H1 (cell line): Measurements from ENCODE around the gene ZKSCAN1. TPM values are rescaled to one million over a fixed set of nuclear protein-coding genes. Genes with fewer than 3 reads are reported as not detected.
"Not testable (repeated sequence)": the region's sequence is repeated elsewhere in the genome, so short reads cannot be mapped to it uniquely, and the experiment has no call there.

Source experiments
- CTCF ChIA-PET: fragments of 300-600 bp; sonication (Branson Sonifier 250); formaldehyde crosslinking; loops from one replicate; lab custom pipeline; 2021; ENCODE audit not compliant: partially characterized antibody; lab: Charles Lee
- POLR2A ChIA-PET: fragments of 300-600 bp; sonication (Branson Sonifier 250); formaldehyde crosslinking; loops from one replicate; lab custom pipeline; 2021; ENCODE audit warnings: inconsistent platforms; ENCODE audit not compliant: partially characterized antibody; lab: Charles Lee
- DNase-seq, 2 experiments: peaks; one replicate each; pipeline versions ENCODE4 v3.0.0 to v3.0.0-alpha.2; 2010 to 2022; ENCODE audit warnings: low spot score in 2 of 2, low read depth in 1 of 2, mixed read lengths in 1 of 2
- FAIRE-seq: peaks from 2 replicates; lab custom pipeline; 2011; peaks lifted over from hg19 to GRCh38; lab: Jason Lieb, UNC
- H2AFZ ChIP-seq: 2 replicates; pipeline ENCODE4 v1.8.1; 2012; ENCODE audit warnings: low read length, inconsistent platforms
- H2AK5ac ChIP-seq: 2 replicates; pipeline ENCODE4 v1.6.1; 2013; ENCODE audit warnings: low read depth, low read length
- H2BK120ac ChIP-seq: replicated peaks from 2 replicates; pipeline ENCODE3; 2013; ENCODE audit warnings: low read depth, low read length, inconsistent platforms
- H2BK12ac ChIP-seq: 2 replicates; pipeline ENCODE4 v1.6.1; 2013; ENCODE audit warnings: low read depth, low read length
- H2BK15ac ChIP-seq: 2 replicates; pipeline ENCODE4 v1.6.1; 2013; ENCODE audit warnings: low read length
- H2BK20ac ChIP-seq: 2 replicates; pipeline ENCODE4 v1.6.1; 2013; ENCODE audit warnings: low read length
- H2BK5ac ChIP-seq: 2 replicates; pipeline ENCODE4 v1.6.1; 2013; ENCODE audit warnings: low read depth, low read length
- H3K14ac ChIP-seq: 2 replicates; pipeline ENCODE4 v1.6.1; 2013; ENCODE audit warnings: inconsistent platforms; ENCODE audit not compliant: insufficient read length
- H3K18ac ChIP-seq: 2 replicates; pipeline ENCODE4 v1.6.1; 2013; ENCODE audit warnings: low read length; ENCODE audit errors: extremely low read depth
- H3K23ac ChIP-seq: 2 replicates; pipeline ENCODE4 v1.6.1; 2013; ENCODE audit warnings: inconsistent platforms; ENCODE audit not compliant: insufficient read length
- H3K23me2 ChIP-seq: 2 replicates; pipeline ENCODE4 v1.6.1; 2013; ENCODE audit warnings: low read depth, low read length
- H3K27ac ChIP-seq: 2 replicates; pipeline ENCODE4 v1.6.1; 2011; ENCODE audit warnings: low read depth, low read length, inconsistent platforms
- H3K27me3 ChIP-seq, 4 experiments: replicated peaks in 1 of 4; 1 replicate in 1 of 4; 2 replicates in 3 of 4; pipeline versions ENCODE4 v1.6.1 to v1.8.1; 2011 to 2013; ENCODE audit warnings: low read length in 3 of 4, mild to moderate bottlenecking in 3 of 4, inconsistent platforms in 2 of 4, mixed read lengths in 2 of 4, moderate library complexity in 1 of 4; ENCODE audit not compliant: control insufficient read depth in 3 of 4, insufficient read depth in 3 of 4; ENCODE audit errors: extremely low read depth in 1 of 4
- H3K36me3 ChIP-seq, 4 experiments: 2 replicates each; pipeline versions ENCODE4 v1.6.1 to v1.8.1; 2011 to 2013; ENCODE audit warnings: mild to moderate bottlenecking in 4 of 4, low read length in 3 of 4, moderate library complexity in 2 of 4, control low read depth in 1 of 4, inconsistent platforms in 1 of 4; ENCODE audit not compliant: insufficient read depth in 4 of 4, control insufficient read depth in 2 of 4
- H3K4ac ChIP-seq: replicated peaks from 2 replicates; pipeline ENCODE3; 2013; ENCODE audit warnings: low read length, low read depth, mixed read lengths, inconsistent platforms; ENCODE audit not compliant: insufficient read length
- H3K4me1 ChIP-seq, 4 experiments: replicated peaks in 1 of 4; 1 replicate in 1 of 4; 2 replicates in 3 of 4; pipeline versions ENCODE4 v1.6.1 to v1.8.1; 2011 to 2013; ENCODE audit warnings: low read length in 3 of 4, inconsistent platforms in 2 of 4, mixed read lengths in 1 of 4; ENCODE audit not compliant: insufficient read depth in 4 of 4, control insufficient read depth in 3 of 4
- H3K4me2 ChIP-seq, 2 experiments: 2 replicates each; pipeline versions ENCODE4 v1.6.1 to v1.8.1; 2011 to 2013; ENCODE audit warnings: low read depth in 2 of 2, low read length in 2 of 2, control low read depth in 1 of 2, inconsistent platforms in 1 of 2, mild to moderate bottlenecking in 1 of 2; ENCODE audit not compliant: insufficient read depth in 1 of 2
- H3K4me3 ChIP-seq, 4 experiments: fragments of 200-600, 300-600 bp in 1 of 4; sonication (generic), shearing (Covaris generic), sonication (Bioruptor Twin) in 1 of 4; 2 replicates each; pipeline versions ENCODE4 v1.5.1 to v1.8.1; 2011 to 2016; ENCODE audit warnings: low read length in 4 of 4, low read depth in 3 of 4, control low read depth in 2 of 4, inconsistent platforms in 2 of 4, mild to moderate bottlenecking in 2 of 4, mixed read lengths in 1 of 4, moderate library complexity in 1 of 4; ENCODE audit not compliant: insufficient read depth in 2 of 4; ENCODE audit errors: extremely low read depth in 1 of 4
- H3K56ac ChIP-seq: replicated peaks from 2 replicates; pipeline ENCODE3; 2013; ENCODE audit warnings: low read depth, mild to moderate bottlenecking, mixed read lengths, low read length, inconsistent platforms; ENCODE audit not compliant: insufficient read length
- H3K79me1 ChIP-seq: 2 replicates; pipeline ENCODE4 v1.6.1; 2013; ENCODE audit warnings: low read depth, low read length, control low read depth
- H3K79me2 ChIP-seq, 2 experiments: 2 replicates each; pipeline versions ENCODE4 v1.6.1 to v1.8.1; 2012 to 2013; ENCODE audit warnings: low read length in 2 of 2, mild to moderate bottlenecking in 2 of 2, inconsistent platforms in 1 of 2; ENCODE audit not compliant: insufficient read depth in 2 of 2, control insufficient read depth in 1 of 2
- H3K9ac ChIP-seq, 4 experiments: replicated peaks in 1 of 4; 1 replicate in 1 of 4; 2 replicates in 3 of 4; pipeline versions ENCODE4 v1.6.1 to v1.8.1; 2011 to 2013; ENCODE audit warnings: low read depth in 3 of 4, low read length in 3 of 4, control low read depth in 2 of 4, mild to moderate bottlenecking in 2 of 4, moderate library complexity in 2 of 4, inconsistent platforms in 1 of 4; ENCODE audit errors: extremely low read depth in 1 of 4
- H3K9me3 ChIP-seq, 2 experiments: 2 replicates each; pipeline versions ENCODE4 v1.6.1 to v1.8.1; 2012 to 2013; ENCODE audit warnings: mild to moderate bottlenecking in 2 of 2, moderate library complexity in 2 of 2, control low read depth in 1 of 2, inconsistent platforms in 1 of 2, low read depth in 1 of 2, low read length in 1 of 2, mixed read lengths in 1 of 2; ENCODE audit not compliant: insufficient read depth in 2 of 2
- H4K20me1 ChIP-seq, 2 experiments: replicated peaks in 1 of 2; 2 replicates each; pipeline versions ENCODE3 to v1.8.1; 2011 to 2013; ENCODE audit warnings: inconsistent platforms in 2 of 2, low read length in 2 of 2, mild to moderate bottlenecking in 1 of 2; ENCODE audit not compliant: insufficient read depth in 2 of 2, control insufficient read depth in 1 of 2
- H4K5ac ChIP-seq: 2 replicates; pipeline ENCODE4 v1.6.1; 2013; ENCODE audit warnings: low read length, low read depth, mixed read lengths, inconsistent platforms; ENCODE audit not compliant: insufficient read length
- H4K8ac ChIP-seq: 2 replicates; pipeline ENCODE4 v1.8.0; 2013; ENCODE audit warnings: mild to moderate bottlenecking, moderate library complexity, low read length, inconsistent platforms; ENCODE audit not compliant: insufficient read depth; ENCODE audit errors: extremely low read depth
- H4K91ac ChIP-seq: replicated peaks from 2 replicates; pipeline ENCODE3; 2013; ENCODE audit warnings: low read length, mixed read lengths, inconsistent platforms; ENCODE audit not compliant: insufficient read length
- WGBS, 2 experiments: shearing (Covaris generic) in 1 of 2; methylation state at CpG; one replicate each; pipeline versions ENCODE4 v1.1.6 to v1.1.7; 2013 to 2015; ENCODE audit warnings: low lambda C conversion rate in 2 of 2, mixed read lengths in 2 of 2, inconsistent platforms in 1 of 2, low coverage in 1 of 2, missing lambda C conversion rate in 1 of 2; ENCODE audit not compliant: insufficient replicate concordance in 2 of 2, insufficient coverage in 1 of 2, insufficient read length in 1 of 2; ENCODE audit errors: extremely low coverage in 1 of 2, missing lambda C conversion rate in 1 of 2; 5-methylcytosine and 5-hydroxymethylcytosine counted together
- polyA plus RNA-seq, 7 experiments: library from polyadenylated mRNA; depleted of rRNA in 3 of 7; stranded (reverse) in 5 of 7; unstranded in 2 of 7; fragments of >200 nt in 5 of 7; fragments of 200-250 nt in 2 of 7; gene quantifications; 1 replicate in 5 of 7; 2 replicates in 1 of 7; 4 replicates in 1 of 7; pipeline versions ENCODE4 v1.2.1 to v1.2.3, GENCODE V29; 2011 to 2013; ENCODE audit warnings: missing spikeins in 2 of 7, mixed read lengths in 2 of 7
- total RNA-seq: library from RNA; stranded (reverse); fragmentation: NEBNext Ultra II Directional; extraction: Animal tissue kit (Norgen Biotek cat#: 25700); gene quantifications from 2 replicates; pipeline ENCODE4 v1.2.1, GENCODE V29; 2021

Gene ZKSCAN1
- total and polyA plus RNA-seq, 2 of the 8 experiments (the other 6 are each of a cell fraction or from before 2014, with no cell fraction given) = 8.2 to 40.6 TPM

GRCh38 chr7:99991543-99991942 lies 23.9 kb upstream of the ZKSCAN1 start:
- CTCF ChIA-PET = interaction anchor here (0.6 to 12.1 kb wide), 32 partner anchors 11 to 515 kb away, joined by 3 to 241 read pairs (median 4); partner anchors contain the start of genes AZGP1, GJC3, TRIM4 and ZKSCAN1

More at GRCh38 chr7:99991543-99991942, 23.9 kb upstream of the ZKSCAN1 start:
- not testable (repeated sequence) for H3K36me3 ChIP-seq, H4K91ac ChIP-seq, H4K20me1 ChIP-seq, H2BK20ac ChIP-seq, H3K27ac ChIP-seq, H3K56ac ChIP-seq, H3K27me3 ChIP-seq, H4K8ac ChIP-seq, H3K79me2 ChIP-seq, H3K18ac ChIP-seq, H3K4ac ChIP-seq, H3K4me2 ChIP-seq, H3K4me1 ChIP-seq, H3K23me2 ChIP-seq, H3K9ac ChIP-seq, H2BK12ac ChIP-seq, H2AK5ac ChIP-seq, H3K79me1 ChIP-seq, H2AFZ ChIP-seq, H3K9me3 ChIP-seq, H4K5ac ChIP-seq, H2BK15ac ChIP-seq, H2BK5ac ChIP-seq, FAIRE-seq, H3K14ac ChIP-seq, H3K4me3 ChIP-seq, H3K23ac ChIP-seq, DNase-seq, H2BK120ac ChIP-seq
- POLR2A ChIA-PET = interaction anchor here (1.1 to 1.7 kb wide), 4 partner anchors 13 to 88 kb away, joined by 3 to 4 read pairs (median 3); no protein-coding TSS in a partner anchor
- 87% methylated on average over 6 of the region's 6 CpGs; no CpG with 5 or more reads in 1 of the 2 experiments for WGBS, 2 experiments
